ENCODE data around the gene PACRG.
"Not testable (repeated sequence)": the region's sequence is repeated elsewhere in the genome, so short reads cannot be mapped to it uniquely, and the experiment has no call there.

PACRG gene
- 0.61 to 0.62 reads per million in 2 donors for total RNA-seq

DNA sequence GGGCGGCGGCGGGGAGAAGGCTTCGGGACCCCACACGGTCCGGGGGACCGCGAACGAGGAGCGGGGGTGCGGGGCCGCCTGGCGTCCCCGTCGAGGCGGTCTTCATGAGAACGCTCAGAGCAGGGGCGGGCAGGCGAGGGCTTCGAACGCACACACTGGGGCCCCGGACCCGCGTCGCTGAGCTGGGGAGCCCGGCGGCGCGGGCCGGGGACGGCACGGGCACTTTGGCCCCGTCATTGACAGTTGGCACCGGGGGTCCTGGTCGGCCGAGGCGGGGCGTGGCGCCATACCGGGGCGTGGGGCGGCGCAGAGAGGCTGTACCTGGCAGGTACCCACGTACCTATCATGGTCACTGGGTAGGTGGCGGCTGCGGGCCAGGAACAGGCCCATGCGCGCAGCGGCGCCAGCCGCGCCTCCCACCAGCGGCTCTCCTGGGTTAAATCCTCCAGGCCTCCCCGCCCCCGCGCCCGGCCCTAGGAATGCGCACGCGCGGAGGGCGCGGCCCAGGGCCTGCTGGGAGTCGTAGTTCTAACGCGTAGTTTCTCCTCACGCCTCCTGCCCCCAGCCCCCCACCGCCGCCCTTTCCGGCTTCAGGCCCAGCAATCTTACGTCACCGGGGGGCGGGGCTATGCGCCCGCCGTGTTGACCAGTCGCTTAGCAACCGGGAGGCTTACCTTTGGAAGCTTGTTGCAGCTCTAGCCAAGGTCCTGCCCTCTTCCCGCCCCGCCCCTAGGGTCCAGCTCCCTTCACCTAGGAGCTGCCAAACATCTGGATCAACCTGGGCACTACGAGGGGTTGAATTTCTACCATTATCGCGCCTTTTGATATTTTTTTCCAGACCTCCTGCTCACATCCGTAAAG is at the start of gene PACRG, which contains the start of gene PRKN:
Gene PACRG (plus strand): TSS at position 653 of the 861 bp plus-strand sequence.
Gene PRKN (minus strand): TSS at position 445 of the 861 bp plus-strand sequence.
- DNase-seq, result peak; percentile 81 to 96 (median 95)

- not testable (repeated sequence) for DNase-seq
These were observed 48.9 kb upstream of the PACRG start for GRCh38 chr6:162678896-162679295.

DNA sequence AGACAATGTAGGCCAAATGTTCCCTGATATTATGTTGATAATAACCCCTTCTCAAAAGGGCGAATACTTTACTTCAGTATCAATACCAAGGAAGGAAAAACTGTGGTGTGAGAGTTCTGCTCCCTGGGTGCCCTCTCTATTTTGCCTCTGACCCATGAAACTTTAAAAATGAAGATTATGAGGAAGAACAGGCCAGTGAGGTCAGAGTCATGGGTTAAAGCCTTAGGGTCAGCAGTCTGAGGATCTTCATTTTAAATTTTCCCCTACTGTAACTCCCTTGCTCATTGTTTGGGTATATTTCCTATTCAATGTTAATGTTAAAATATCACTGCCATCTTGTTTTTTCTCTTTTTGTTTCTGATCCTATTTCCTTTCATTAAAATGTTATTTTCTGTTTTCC is 48.1 kb upstream of the PACRG start:
- DNase-seq, result no peak

GRCh38 chr6:162680367-162680766 is 47.4 kb upstream of the PACRG start:
- no peak for DNase-seq

- DNase-seq, result no peak
These were observed 46.9 kb upstream of the PACRG start for GRCh38 chr6:162680871-162681270.

DNA sequence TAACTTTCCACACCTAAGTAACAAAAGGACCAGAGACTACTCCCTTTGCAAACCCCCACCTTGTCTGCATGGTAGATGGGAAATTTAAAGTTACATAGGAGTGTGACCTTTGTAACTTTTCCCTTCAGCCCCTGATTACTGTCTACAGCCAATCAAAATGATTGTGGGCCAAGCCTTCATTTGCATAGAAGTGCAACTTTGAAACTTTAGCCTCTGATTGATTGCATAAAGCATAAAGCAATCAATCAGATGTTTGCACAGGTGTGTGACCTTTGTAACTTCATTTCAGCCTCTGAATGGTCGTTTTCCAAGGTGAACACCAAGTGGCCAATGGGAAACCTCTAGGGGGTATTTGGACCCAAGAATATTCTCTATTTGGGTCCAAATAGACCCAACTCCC is 46.3 kb upstream of the PACRG start:
- no peak for DNase-seq

GRCh38 chr6:162683135-162683534 is 44.6 kb upstream of the PACRG start:
- no peak for DNase-seq

DNA sequence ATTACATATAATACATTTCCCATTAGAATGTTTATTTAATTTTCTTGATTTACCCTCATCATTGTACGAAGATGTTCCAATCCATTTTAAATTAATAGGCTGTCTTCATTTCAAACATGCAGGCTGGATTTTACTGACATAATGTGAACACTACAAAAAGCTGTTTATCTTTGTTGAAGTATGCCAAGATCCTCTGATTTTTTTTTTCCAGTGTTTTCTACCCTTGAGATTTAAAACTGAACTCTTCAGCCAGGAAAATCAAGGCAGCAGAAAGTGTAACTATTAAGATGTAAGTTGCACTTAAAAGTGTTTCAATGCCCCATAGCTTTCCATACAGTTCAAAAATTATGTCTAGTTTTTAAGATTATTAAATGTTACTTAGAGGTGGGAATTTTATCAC is 43.7 kb upstream of the PACRG start:
- no peak for DNase-seq

- DNase-seq, result no peak
These were observed 42.8 kb upstream of the PACRG start for GRCh38 chr6:162684961-162685360.

DNA sequence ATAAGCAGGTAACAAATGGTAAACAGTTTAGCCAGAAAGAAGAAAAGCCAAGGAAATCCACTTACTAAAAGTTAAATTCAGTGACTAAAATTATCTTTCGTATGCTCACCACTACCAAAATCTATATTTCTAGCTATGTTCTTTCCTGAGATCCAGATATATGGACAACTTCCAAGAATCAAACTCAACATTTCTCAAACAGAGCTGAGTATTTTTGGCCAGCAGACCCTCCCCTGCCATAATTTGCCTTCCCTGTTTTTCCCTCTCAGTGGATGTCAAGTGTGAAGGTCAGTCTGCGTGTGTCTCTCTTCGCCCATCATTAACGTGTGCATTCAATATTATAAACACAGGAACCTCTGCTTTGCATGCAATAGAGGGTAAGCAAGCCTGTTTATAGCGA is 42.2 kb upstream of the PACRG start:
- DNase-seq, result no peak

GRCh38 chr6:162688751-162689345 is 38.9 kb upstream of the PACRG start:
- DNase-seq, result no peak

DNA sequence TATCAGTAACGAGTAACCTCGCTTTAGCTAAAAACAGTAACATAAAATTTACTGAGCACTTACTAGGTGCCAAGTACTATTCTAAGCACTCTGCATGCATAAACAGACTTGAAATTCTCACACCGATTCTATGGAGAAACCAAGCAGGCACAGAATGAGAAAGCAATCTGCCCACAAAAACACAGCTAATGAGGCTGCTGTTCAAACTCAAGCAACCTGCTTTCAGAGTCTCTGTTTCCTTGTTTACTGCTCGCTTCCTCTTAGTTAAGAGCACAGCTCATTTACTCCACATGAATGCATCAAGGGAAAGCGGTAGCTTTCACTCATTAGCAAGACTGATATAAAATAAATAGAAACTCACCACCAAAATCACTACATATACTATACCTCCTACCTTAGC is 37.6 kb upstream of the PACRG start:
- DNase-seq, result peak in 1 of 5 experiments; percentile 35

- no peak for DNase-seq
These were observed 29.8 kb upstream of the PACRG start for GRCh38 chr6:162697872-162698403.

- DNase-seq, result no peak
These were observed 29.3 kb upstream of the PACRG start for GRCh38 chr6:162698440-162698839.

GRCh38 chr6:162699961-162700360 is 27.8 kb upstream of the PACRG start:
- no peak for DNase-seq

GRCh38 chr6:162700966-162701365 is 26.8 kb upstream of the PACRG start:
- DNase-seq, result no peak

- no peak for DNase-seq
These were observed 26.2 kb upstream of the PACRG start for GRCh38 chr6:162701551-162701950.

DNA sequence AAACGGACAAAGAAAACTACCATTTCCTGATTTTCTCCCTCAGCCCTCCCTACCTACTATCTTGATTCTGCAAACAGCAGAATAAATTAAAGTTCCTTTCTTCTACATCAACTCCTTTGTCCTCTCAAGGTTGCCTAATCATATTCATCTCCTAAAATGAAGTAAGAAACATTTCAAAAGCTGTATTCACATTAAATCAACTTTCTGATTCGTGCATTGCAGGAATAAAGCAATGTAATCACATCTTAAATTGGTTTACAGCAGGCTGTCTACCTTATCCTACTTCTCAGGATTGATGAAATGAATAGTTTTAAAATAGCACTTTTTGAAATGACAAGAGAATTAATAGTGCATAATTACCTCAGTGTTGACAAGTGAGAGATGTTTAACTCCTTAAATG is 25.3 kb upstream of the PACRG start:
- DNase-seq, result no peak

- no peak for DNase-seq
These were observed 23.8 kb upstream of the PACRG start for GRCh38 chr6:162704001-162704400.

- DNase-seq, result no peak
These were observed 22.0 kb upstream of the PACRG start for GRCh38 chr6:162705736-162706135.

DNA sequence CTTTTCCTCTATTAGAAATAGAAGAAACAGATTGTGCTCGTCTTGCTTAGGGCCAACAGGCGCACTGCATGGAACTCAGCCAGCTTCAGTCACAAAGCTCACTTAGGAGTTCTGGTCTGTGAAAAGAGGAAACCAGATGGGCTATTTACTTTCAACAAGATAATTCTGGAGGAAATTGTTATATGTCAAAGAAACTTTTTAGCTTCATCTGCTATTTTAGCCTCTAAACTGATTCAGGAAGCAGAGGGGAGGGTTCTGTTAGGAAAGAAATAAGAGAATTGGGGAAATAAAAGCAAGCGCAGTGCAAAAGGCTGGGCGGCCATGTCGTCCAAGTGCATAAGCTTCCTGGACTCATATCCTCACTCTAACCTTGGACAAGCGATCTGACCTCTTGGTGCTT is 21.5 kb upstream of the PACRG start:
- DNase-seq, result no peak

GRCh38 chr6:162708971-162709370 is 18.8 kb upstream of the PACRG start:
- no peak for DNase-seq

DNA sequence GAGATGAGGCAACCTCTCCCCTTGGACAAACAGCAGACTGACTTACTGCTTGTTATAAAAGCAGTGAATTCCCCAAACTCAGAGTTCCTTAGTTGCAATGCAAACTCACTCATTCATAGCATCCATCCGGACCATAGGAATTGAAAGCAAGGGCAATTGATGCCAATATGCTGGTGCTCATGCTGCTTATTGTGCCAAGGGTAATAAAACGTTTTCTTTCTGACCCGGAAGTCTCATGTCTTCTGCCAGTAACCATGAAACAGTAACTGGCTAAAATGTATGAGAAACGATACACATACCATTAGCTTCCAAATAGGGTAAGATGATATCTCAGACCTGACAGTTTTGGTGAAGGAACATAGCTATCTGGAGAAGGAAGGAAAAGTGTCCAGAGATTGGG is 18.3 kb upstream of the PACRG start:
- no peak for DNase-seq

DNA sequence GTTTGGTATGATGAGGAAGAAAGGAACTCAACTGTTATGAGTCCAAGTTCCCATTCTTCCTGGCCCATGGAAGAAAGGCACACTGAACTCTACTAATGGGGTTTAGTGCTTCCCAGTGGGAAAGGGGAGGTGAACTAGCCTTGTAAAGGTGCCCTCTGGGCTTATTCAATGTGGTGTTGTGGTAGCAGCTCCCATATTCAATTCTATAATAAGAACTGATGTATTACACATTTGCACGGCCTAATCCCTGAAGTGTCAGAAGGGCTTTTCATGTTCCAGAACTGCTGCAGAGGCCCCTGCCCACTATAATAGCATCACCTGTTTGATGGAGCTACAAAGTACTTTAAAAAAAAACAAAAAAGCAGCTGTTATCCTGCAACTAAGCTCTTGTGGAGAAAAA is 17.4 kb upstream of the PACRG start:
- DNase-seq, result no peak
